HL-60/S4 treated with retinoic acid at 250 ng/mL for 4 days and 3 days (cell line): Measurements from ENCODE around the gene ARHGAP10.
"Not testable (repeated sequence)": the region's sequence is repeated elsewhere in the genome, so short reads cannot be mapped to it uniquely, and the experiment has no call there.

Experiments used
- in situ Hi-C: fragments of 300-500 bp; cut with MboI; formaldehyde crosslinking; loops from 2 replicates; pipeline ENCODE4 v1.7.0; 2022; ENCODE audit warnings: low sequenced_read_pairs

Gene ARHGAP10

GRCh38 chr4:147975933-147976928 lies 244.3 kb downstream of the ARHGAP10 start:
- in situ Hi-C loops = no loop called here

- in situ Hi-C loops = no loop called here
These were observed 248.7 kb downstream of the ARHGAP10 start for GRCh38 chr4:147980586-147980985.

- in situ Hi-C loops = no loop called here
These were observed 249.4 kb downstream of the ARHGAP10 start for GRCh38 chr4:147981305-147981704.

- in situ Hi-C loops = no loop called here
These were observed 252.3 kb downstream of the ARHGAP10 start for GRCh38 chr4:147984065-147984777.

GRCh38 chr4:147984778-147985138 lies 252.9 kb downstream of the ARHGAP10 start:
- in situ Hi-C loops = no loop called here

DNA sequence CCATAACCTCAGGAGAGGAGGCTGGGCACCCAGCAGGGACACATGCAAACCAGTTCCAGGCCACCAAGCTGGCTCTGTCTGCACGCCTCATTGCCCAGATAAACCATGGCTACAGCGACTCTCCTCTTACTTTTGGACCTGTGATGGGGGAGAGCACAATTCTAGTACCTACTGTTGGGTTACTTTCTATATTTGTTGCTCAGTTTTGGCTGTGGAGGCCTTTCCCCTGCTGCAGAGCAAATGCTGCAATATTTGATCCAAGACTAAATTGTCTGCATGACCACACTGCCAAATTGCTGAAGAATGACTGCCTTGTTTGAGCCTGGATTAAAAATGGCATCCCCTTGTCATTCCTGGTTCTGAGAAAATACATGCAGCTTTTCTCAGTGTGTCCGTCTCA lies 253.5 kb downstream of the ARHGAP10 start:
- in situ Hi-C loops = no loop called here

DNA sequence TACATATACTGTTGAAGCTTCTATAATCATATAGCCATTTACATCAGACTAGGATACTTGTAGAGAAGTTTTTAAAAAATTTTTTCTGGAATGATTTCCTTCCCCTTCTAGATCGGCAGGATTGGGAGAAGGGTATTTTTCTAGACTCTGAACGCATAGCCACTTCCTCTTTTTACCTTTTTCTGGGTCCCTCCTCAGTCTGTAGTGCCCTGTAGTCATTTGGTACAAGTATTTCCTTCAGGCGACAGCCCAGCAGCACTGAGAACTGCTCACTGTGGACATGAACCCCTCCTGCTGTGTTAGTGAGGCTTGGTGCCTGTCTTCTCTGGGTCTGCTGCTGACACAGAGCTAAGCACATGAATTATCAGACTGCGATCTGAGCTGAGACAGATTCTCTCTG lies 255.4 kb downstream of the ARHGAP10 start:
- in situ Hi-C loops = no loop called here

DNA sequence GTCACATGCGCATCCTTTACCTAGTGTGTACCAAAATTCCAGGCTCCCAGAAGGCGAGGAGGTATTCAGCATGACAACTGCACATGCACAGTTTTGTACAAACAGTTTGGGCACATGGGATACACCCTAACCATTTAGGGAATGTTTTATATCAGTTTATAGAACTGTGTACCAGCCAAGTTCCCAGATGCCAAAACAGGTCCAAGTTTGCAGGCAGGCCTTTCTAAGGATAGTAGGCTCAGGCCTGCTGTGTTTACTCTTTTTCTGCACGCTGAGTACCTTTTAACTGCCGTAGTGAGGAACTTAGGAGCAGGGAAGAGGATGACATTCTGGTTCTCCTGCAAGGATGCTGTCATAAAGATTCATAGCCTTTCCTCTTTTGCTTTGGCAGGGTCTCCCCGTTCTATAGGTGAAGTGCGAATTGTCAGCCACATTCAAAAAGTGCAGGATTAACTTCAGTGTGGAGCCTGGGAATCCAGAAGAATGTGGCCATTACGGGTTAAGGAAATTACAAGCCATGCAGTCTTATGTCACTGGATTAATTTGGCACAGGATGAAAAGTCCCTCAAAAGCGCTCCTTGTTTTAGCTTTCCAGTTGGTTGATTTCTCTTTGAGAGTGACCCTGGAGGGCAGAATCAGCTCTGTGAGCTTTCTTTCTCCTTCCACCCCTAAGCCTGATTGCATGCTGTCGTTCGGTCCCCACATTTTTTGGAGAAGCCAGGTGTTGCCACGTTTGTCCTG lies 259.8 kb downstream of the ARHGAP10 start:
- in situ Hi-C loops = no loop called here

DNA sequence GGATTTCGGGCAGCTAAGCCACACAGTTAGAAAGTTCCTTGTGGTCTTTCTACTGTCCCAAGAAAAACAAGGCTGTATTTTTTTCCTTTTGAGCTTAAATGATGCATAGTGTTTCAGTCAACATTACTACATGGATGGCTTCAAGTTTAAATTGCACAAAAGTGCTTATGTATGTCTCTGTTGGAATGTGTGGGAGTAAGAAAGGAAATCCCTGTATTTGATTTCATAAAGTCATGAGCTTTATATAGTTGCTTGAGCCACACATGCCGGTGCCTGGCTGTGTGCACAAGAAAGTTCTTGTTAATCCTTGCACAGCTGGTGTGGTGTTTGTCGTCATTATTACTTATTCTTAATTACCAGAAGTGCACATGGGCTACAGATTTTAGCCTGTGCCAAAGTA lies 262.2 kb downstream of the ARHGAP10 start:
- in situ Hi-C loops = no loop called here

DNA sequence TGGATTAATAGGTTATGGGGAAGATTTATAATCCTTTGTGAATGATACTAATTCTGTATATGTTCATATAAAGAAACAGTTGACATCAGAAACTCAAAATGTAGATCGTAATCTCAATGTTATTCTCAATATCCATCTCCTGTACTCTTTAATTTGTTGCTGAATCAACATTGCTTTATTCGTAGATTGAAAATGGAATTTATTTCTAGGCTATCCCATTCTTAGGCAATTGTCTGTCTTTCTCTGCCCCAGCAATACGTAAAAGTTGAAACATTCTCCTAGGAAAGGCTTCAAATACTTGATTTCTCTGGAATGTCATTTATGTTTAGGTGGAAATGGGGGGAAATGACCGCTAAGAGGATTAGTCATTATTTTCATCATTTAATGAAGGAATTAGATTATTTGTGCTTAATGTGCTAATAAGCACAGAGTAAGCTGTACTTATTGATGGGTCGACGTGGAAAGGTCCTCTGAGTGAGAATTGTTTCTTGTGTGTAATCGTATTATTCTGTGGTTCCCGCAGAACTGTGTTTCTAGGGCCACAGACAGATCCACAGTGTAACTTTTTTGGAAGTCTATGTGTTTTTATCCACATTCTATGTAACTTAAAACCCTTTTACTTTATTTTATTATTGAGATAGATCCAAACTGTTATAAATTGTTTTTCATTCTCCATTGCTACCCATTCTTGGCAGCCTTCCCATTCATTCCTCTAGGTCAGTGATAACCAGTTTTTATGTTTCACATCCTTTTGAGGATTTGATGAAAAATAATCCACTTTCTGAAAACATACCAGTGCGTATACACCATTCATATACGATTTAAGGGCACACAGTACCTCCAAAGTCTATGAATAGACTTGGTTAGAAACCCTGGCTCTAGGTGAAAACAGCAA lies 262.9 kb downstream of the ARHGAP10 start:
- in situ Hi-C loops = no loop called here

DNA sequence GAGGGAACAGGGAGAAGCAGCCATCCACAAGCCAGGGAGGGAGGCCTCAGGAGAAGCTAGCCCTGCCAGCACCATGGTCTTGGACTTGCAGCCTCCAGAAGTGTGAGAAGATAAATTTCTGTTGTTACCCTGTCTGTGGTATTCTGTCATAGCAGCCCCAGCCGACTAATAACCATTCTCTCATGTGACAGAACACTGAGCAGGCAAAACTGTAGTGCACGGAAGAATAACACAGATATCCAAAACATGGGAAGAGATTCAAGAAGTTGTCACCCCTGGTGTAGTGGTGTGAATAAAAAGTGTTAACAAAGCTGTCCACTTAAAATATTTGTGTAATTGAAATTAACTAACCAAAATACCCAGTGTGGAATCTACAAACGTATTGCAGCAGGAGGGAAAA lies 265.0 kb downstream of the ARHGAP10 start:
- in situ Hi-C loops = no loop called here

GRCh38 chr4:148000038-148000437 lies 268.1 kb downstream of the ARHGAP10 start:
- in situ Hi-C loops = not testable (repeated sequence)

DNA sequence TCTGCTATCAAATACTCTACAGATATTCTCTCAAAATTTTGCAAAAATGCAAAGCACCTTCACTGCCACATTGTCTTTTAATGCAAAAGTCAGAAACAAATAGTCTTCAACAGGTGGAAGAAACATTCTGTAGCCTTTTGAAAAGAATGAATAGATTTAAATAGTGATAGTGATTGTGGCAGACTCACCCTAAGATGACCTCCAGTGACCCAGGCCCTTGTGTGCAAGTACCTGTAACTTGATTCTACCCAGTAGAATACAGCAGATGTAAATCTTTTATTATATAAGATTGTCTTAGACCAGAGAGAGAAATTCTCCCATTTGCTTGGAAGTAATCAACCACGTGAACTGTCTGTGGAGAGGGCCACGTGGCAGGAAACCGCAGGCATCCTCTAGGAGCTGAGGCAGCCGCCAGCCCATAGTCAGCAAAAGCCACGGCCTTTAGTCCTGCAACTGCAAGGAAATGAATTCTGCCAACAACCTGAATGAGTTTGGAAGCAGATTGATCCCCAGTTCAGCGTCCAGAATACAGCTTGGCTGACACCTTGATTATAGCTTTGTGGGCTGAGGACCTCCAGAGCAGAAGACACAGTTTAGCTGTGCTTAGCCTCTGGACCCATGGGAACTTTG lies 272.5 kb downstream of the ARHGAP10 start:
- in situ Hi-C loops = no loop called here

- in situ Hi-C loops = no loop called here
These were observed 274.1 kb downstream of the ARHGAP10 start for GRCh38 chr4:148006001-148006400.

DNA sequence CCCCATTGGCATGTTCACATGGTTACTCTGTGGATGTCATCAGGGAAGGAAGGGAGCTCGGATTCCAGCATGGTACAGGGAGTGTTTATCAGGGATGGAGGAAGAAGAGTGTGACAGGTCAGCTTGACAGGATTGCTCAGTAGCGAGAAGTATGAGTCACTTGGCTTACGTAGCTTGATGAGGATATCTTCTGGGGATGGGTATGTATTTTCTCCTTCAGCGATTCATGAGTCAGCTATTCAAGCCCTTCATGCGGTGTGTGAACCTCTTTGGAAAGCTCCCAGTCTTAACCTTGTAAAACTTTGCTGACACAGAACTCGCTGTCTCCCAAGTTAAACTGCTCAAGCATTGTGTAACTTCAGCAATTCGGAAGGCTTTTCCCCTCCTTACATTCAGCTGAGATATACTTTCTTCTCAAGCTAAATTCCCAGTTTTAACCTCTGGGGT lies 275.4 kb downstream of the ARHGAP10 start:
- in situ Hi-C loops = no loop called here

DNA sequence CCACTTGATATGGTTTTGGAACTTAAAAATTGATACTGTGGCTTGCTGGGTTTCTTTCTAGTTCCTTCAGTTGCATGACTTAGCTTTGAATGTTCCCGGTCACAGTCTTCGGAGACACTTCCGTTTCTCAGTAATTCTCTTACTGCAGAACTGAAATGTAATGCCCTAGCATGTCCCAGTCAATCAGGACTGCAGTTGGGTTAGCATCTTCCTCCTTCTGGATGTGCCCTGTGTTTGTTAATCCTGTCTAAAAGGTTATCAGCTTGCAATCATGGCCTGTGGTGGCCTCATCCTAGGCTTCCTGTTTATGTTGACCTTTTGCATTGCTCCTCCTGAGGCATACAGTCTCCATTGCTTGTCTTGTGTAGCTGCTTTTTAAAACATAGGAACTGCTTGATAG lies 275.9 kb downstream of the ARHGAP10 start:
- in situ Hi-C loops = no loop called here

- in situ Hi-C loops = no loop called here
These were observed 283.2 kb downstream of the ARHGAP10 start for GRCh38 chr4:148015058-148015457.

GRCh38 chr4:148015468-148015867 lies 283.6 kb downstream of the ARHGAP10 start:
- in situ Hi-C loops = no loop called here

DNA sequence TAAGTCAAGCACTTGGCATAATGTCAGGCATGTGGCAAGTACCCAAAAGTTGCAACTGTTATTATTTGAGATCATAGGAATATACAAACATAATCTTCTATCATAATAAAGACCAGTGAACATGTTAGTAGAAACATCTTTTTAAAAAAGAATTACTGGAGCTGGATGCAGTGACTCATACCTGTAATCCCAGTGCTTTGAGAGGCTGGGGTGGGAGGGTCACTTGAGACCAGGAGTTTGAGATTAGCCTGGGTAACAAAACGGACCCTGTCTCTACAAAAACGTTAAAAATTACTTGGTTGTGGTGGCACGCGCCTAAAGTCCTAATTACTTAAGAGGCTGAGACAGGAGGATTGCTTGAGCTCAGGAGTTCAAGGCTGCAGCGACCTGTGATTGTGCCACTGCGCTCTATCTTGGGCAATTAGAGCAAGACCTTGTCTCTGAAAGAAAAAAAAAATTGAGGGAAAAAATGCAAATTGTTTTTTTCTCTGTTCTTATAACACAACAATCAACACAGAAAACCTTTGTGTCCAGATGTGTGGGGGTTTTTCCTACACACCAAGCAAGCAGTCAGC lies 284.3 kb downstream of the ARHGAP10 start:
- in situ Hi-C loops = no loop called here
